CD4-positive, alpha-beta T cell treated with Interleukin-4 for 4 hours (primary cell): ENCODE results near the gene PDC.

Experiments
- DNase-seq: peaks from one replicate; pipeline ENCODE4 v3.0.0-alpha.2; 2020

Gene PDC

GRCh38 chr1:186461014-186461413, at the start of gene PDC:
Gene PDC, minus strand, starts transcription at chr1:186461114. Its CDS starts 11,655 bp downstream, at chr1:186449459.
- DNase-seq = no peak

GRCh38 chr1:186503190-186503589, 42.3 kb upstream of the PDC start:
- DNase-seq = no peak

DNA sequence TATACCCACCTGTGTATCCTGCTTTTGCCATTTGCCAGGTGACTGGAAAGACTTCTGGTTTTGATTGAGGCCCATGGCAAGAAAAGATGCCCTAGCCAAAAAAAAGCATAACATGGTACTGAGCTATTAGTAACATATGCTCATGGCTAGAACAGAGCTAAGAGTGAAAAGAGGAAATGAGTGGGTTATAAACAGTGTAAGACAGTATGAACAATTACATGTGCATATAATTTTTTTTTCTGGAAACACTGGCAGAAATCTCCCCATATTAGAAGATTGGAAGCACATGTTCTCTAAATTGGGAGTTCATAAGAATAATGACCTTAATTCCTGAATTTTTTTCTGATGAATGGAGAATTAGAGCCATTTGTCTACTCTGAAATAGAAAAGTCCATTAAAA, 41.2 kb upstream of the PDC start:
- no peak for DNase-seq

GRCh38 chr1:186500804-186501203, 39.9 kb upstream of the PDC start:
- no peak for DNase-seq

DNA sequence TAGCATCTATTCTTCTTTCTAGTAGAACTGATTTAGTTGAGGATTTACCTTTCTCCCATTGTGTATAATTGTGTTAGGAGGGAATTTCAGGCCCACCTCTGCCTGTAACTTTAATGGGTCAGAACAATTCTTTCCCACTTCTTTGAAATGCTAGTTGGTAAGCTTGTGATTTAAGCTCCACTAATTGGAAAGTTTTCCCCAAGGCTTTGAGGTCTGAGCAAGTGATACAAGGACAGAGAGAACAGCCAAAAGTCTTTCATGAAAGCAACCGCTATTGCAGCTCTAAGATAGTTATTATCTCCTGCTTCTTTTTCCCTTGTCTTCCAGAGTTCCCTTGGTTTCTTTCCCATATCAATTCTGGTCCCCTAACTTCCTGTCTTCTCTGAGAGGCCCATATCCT, 38.7 kb upstream of the PDC start:
- DNase-seq = no peak

DNA sequence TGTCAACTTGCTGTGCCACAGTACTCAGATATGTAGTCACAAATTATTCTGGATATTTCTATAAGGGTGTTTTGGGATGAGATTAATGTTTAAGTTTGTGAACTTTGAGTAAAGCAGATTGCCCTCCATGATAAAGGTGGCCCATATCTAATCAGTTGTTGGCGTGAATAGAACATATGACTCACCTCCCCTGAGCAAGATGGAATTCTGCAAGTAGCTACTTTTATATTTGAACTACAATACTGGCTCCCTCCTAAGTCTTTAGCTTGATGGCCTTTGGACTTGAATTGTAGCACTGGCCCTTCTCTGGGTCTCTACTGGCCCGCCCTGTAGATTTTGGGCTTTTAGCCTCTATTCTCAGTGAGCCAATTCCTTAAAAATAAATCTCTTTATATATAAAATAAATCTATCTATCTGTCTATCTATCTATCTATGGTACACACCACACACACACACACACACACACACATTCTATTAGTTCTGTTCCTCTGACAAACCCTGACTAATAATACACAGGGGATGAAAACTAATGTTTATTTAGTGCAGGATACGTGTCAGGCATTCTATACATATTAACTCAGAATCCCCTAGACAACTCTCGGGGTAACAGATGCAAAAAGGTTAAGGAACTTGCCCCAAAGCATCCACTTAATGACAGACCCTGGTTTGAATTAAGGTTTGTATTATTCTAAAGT, 37.9 kb upstream of the PDC start:
- no peak for DNase-seq

DNA sequence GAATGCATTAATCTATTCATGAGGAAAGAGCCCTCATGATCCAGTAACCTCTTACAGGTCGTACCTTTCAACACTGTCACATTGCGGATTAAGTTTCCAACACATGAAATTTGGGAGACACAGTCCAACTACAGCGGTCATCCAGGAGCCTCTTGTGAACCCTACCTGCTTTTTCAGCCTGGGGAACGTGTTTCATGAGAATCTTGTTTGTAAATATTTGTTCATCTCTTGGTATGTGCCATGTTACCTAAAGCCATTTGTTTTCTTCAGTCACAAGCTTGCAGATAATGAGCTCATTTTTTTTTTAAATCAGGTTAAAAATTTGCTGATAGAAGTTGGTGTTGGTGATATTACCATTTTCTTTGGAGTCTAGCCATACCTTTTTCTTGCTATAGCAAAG, 37.2 kb upstream of the PDC start:
- DNase-seq = no peak

DNA sequence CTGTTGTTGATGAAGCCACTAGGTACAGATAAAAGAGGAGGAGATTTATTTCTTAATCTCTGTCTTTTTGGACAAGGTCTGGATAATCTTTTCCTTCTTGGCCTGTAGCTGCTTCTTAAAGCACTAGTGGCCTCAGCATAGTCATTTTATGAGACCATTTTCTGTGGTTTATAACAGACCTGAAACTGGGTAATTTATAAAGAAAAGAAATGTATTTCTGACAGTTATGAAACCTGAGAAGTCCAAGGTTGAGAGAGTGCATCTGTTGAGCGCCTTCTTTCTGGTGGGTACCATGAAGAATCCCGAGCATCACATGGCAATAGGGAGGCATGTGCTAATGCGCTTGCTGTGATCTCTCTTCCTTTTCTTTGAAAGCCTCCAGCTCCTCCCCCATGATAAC, 36.7 kb upstream of the PDC start:
- DNase-seq = no peak

DNA sequence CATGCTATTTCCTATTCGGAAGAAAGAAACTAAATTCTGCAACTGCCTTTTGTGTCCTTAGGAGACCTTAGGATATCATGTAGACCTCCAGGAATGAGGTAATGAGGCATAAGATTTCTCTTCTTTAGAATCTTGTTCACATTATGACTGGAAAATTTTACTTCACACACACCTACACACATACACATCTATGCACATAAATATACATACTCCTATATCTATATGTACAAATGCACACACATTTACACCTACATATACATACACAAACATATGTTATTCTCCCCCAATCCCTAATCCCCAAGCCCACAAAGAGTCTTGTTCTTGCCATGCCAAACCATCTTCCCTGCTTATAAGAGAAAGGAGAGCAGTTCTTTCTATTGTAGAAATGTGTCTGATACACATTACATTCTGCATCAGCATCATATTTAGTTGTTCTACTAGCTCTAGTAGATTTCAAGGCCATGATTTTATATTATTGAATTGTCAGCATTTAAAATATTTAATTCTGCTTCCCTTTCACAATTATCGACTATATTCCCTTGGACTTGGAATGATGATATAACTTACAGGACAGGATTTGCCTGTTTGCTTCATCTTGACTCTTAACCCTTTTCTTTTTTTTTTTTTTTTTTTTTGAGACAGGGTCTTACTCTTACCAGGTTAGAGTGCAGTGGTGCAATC, 35.4 kb upstream of the PDC start:
- DNase-seq = no peak

DNA sequence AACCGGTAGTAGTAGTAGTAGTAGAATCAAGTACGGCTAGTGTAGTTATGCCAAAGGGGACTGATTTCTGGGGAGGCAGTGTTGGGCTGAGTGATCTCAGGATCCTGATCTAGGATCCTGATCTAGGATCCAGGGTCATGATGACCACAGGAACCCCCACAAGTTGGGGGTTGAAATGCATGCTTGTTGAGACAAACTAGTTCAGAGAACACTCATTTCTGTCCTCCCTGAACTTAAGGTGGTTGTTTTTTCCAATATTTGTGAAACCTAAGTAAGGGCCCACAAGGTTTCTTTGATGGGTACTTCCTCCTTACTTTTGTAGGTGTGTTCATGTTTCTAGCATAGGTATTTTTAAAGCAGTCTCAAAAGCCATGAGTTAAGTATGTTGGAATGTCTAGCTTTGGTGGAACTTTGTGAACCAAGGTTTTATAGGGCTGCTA, 33.9 kb upstream of the PDC start:
- DNase-seq = no peak

GRCh38 chr1:186492531-186493291, 31.8 kb upstream of the PDC start:
- DNase-seq = no peak

DNA sequence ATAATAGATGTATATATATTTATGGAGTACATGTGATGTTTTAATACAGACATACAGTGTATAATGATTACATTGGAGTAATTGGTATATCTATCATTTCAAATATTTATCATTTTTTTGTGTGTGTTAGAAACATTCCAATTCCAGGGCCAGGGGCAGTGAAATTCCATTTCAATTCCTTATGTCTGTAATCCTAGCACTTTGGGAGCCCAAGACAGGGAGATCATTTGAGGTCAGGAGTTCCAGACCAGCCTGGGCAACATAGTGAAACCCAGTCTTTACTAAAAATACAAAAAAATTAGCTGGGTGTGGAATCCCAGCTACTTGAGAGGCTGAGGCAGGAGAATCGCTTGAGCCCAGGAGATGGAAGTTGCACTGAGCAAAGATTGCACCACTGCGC, 30.4 kb upstream of the PDC start:
- no peak for DNase-seq

DNA sequence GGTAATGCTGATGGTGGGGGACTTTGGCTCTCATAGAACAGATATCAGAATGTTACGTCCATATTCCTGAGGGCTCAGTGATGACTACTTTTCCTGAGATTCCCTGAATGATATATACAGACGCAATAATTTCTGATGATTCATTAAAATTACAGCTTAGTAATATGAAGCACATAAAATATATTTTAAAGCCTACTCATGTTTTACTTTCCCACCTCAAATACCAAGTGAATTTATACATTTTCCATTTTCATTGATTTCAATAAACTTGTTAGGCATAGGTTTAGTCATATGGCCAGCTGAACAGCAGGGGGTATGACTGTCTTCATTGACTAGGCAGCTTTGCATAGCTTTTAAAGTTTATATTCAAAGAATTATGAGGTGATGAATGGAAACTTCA, 26.2 kb upstream of the PDC start:
- no peak for DNase-seq

GRCh38 chr1:186486061-186486460, 25.1 kb upstream of the PDC start:
- no peak for DNase-seq

- no peak for DNase-seq
Measured at GRCh38 chr1:186483561-186483960, 22.6 kb upstream of the PDC start.

DNA sequence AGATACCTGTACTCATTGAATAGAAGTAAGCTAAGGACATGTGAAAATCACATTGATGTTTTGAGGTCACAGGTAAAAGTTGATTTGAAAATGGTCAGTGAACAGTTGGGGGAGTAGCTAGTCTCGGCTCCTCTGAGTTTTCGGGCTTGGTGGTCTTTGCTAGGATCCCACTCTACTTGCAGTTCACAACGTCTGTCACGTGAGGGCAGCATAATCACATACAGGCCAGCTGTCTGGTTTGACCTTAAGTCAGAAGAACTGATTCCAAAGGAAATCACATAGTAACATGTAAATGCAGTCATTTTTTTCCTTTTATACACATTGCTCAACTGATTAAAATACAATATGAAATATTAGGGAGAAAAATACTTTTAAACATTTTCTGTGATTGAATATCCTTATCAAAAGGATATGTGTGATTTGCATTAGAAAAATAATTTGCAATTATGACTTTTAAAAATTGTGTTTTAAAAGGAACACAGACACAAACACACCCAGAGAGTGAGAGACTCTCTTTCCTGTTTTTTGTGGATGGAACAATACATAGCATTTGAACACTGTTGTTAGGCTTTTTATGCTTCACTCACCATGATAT, 21.8 kb upstream of the PDC start:
- peak; percentile 31 for DNase-seq

GRCh38 chr1:186481303-186481888, 20.5 kb upstream of the PDC start:
- no peak for DNase-seq

- no peak for DNase-seq
Measured at GRCh38 chr1:186479162-186479561, 18.2 kb upstream of the PDC start.

GRCh38 chr1:186476264-186477040, 15.5 kb upstream of the PDC start:
- no peak for DNase-seq

DNA sequence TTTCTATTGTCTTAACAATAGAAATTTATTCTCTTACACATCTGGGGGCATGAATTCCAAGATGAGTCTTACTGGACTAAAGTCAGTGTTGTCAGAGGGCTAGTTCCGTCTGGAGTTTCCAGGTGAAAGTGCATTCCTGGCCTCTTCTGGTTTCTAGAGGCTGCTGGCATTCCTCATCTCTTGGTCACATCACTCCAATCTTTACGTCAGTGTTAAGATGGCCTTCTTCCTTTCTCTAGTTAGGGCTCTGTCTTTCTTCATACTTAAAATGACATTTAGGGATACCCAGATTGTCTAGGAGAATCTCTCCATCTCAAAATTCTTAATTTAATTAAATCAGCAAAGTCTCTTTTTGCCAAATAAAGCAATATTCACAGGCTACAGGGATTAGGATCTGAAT, 13.3 kb upstream of the PDC start:
- DNase-seq = no peak

GRCh38 chr1:186473047-186473446, 12.1 kb upstream of the PDC start:
- no peak for DNase-seq

DNA sequence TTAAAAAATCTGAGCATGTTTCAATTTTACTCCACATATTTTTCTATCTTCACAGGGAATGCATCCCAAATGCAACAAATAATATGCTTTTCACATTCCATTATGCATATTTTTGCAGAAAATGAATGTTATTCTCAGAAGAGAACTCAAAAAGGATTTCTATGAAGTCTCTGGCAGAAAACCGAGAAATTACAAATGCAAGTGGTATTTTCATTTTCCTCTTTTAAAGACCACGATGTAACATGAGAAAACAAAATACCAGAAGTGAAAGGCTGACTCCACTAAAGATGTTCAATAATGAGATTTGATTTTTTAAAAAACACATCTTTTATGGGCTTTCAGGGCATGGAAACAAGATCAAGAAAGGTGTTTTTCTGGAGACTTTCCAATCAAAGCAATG, 5.0 kb upstream of the PDC start:
- no peak for DNase-seq
